ENCODE results near the gene LYPD6B. TPM values are rescaled to one million over a fixed set of nuclear protein-coding genes. Genes with fewer than 3 reads are reported as not detected.

Gene LYPD6B
- total RNA-seq, 1 experiment from 2014 or later: 6.1 TPM

DNA sequence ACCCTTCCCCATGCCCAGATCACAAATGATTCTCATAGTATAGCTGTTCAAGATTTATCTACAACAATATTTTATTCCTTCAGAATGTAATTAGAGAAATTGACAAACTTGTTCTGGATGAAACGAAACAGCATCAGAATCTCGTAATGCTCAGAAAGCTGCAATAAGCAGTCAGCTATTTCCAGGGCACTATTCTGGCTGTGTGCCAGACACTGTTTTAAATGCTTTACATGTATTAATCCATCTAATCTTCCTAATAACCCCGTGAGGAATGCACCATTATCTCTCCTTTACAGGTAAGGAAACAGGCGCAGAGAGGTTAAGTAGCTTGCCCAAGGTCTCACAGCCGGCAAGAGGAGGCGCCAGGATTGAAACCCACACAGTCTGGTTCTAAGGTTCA, 10.1 kb upstream of the LYPD6B start:
- BruUV-seq (replicated peaks): no TSS peak
- H3K36me3 ChIP-seq (ENCODE audit: control insufficient read depth in 1 of 2, insufficient read depth in 2 of 2, low read length in 2 of 2): no peaks in the 10 kb centered on the region
- TF ChIP-seq YY1 (IDR thresholded peaks at IDR 0.05; ENCODE audit: extremely low read depth, insufficient replicate concordance, low read depth, low read length): no peak
- TF ChIP-seq ELF1 (IDR thresholded peaks at IDR 0.05; ENCODE audit: borderline replicate concordance, low read depth): no peak
- no peak for TF ChIP-seq RAD21 (IDR thresholded peaks at IDR 0.05; ENCODE audit: low read depth)
- no peak for TF ChIP-seq SRF (IDR thresholded peaks at IDR 0.05; ENCODE audit: low read depth)
- no peak for TF ChIP-seq EZH2 (IDR thresholded peaks at IDR 0.05)
- TF ChIP-seq, protein P1, sequence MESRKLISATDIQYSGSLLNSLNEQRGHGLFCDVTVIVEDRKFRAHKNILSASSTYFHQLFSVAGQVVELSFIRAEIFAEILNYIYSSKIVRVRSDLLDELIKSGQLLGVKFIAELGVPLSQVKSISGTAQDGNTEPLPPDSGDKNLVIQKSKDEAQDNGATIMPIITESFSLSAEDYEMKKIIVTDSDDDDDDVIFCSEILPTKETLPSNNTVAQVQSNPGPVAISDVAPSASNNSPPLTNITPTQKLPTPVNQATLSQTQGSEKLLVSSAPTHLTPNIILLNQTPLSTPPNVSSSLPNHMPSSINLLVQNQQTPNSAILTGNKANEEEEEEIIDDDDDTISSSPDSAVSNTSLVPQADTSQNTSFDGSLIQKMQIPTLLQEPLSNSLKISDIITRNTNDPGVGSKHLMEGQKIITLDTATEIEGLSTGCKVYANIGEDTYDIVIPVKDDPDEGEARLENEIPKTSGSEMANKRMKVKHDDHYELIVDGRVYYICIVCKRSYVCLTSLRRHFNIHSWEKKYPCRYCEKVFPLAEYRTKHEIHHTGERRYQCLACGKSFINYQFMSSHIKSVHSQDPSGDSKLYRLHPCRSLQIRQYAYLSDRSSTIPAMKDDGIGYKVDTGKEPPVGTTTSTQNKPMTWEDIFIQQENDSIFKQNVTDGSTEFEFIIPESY (IDR thresholded peaks at IDR 0.05; ENCODE audit: extremely low read depth, insufficient replicate concordance, low read length): no peak
- TF ChIP-seq FOSL1 (IDR thresholded peaks at IDR 0.05; ENCODE audit: low read depth): no peak
- no peak for TF ChIP-seq POLR2A (IDR thresholded peaks at IDR 0.05; ENCODE audit: borderline replicate concordance, extremely low read depth, insufficient read depth, insufficient read length)
- no peak for TF ChIP-seq SIN3A (IDR thresholded peaks at IDR 0.05; ENCODE audit: low read depth)
- TF ChIP-seq MAX (IDR thresholded peaks at IDR 0.05): no peak
- no peak for TF ChIP-seq EZH2phosphoT487 (IDR thresholded peaks at IDR 0.05; ENCODE audit: borderline replicate concordance)
- no peak for TF ChIP-seq ZFX (IDR thresholded peaks at IDR 0.05)
- no peak for TF ChIP-seq TCF7L2 (IDR thresholded peaks at IDR 0.05; ENCODE audit: borderline replicate concordance, extremely low read depth, insufficient read depth, insufficient read length)
- no peak for TF ChIP-seq REST (IDR thresholded peaks at IDR 0.05; ENCODE audit: low read depth)
- H3K9me3 ChIP-seq (ENCODE audit: control insufficient read depth in 1 of 2, insufficient read depth in 1 of 2, low read depth in 1 of 2, low read length in 2 of 2): no peaks in the 10 kb centered on the region
- H3K9me2 ChIP-seq (ENCODE audit: insufficient read depth): no peaks in the 10 kb centered on the region
- intact Hi-C loops (cut with micrococcal nuclease): no loop called here
- H3K9ac ChIP-seq (ENCODE audit: low read length): no peak overlapping the region
- no peak for DNase-seq (ENCODE audit: low read depth, low spot score)
- CTCF ChIA-PET: interaction anchor here (1.0 kb wide), 1 partner anchor 10 kb away, joined by 3 read pairs; no protein-coding TSS in a partner anchor
- no peaks in the 10 kb centered on the region for H3K79me2 ChIP-seq (ENCODE audit: insufficient read depth, low read length)
- RAD21 ChIA-PET (ENCODE audit: low non-redundant PET in 1 of 2, low total read pairs in 2 of 2, uncharacterized antibody in 2 of 2, unreplicated experiment in 2 of 2): no interaction called here
- H3K4me3 ChIP-seq (replicated peaks in 1 of 2; ENCODE audit: low read depth in 1 of 2, low read length in 2 of 2): no peak overlapping the region
- H3K4me1 ChIP-seq (ENCODE audit: control insufficient read depth in 1 of 2, insufficient read depth in 2 of 2, low read length in 2 of 2): peaks cover 0 to 7% of the 10 kb centered on the region in 2 experiments; a peak in 1 of 4 replicates
- no peaks in the 10 kb centered on the region for H4K20me1 ChIP-seq (ENCODE audit: insufficient read depth)
- no peak overlapping the region for H2AFZ ChIP-seq (ENCODE audit: low read depth, low read length, poor library complexity, severe bottlenecking)
- no peak overlapping the region for H3K27ac ChIP-seq (ENCODE audit: low read depth, low read length)
- ATAC-seq: no peak
- no peak overlapping the region for H3K4me2 ChIP-seq (ENCODE audit: low read length)
- H3K27me3 ChIP-seq (ENCODE audit: insufficient read depth, low read length): peaks cover 16% of the 10 kb centered on the region; the same call in 1 of the 2 replicates
- POLR2A ChIA-PET: no interaction called here
